Tibial nerve (tissue), 4 donors: ENCODE results near the gene HS2ST1. TPM values are rescaled to one million over a fixed set of nuclear protein-coding genes. Genes with fewer than 3 reads are reported as not detected.

Experiments
- DNase-seq, 2 donors: peaks; one replicate each; pipeline ENCODE4 v3.0.0-alpha.2; 2019; ENCODE audit warnings: low spot score in 2 of 2
- H3K27ac ChIP-seq, 4 donors: fragments of 200-600 bp; sonication (generic) in 3 of 4; one replicate each; pipeline ENCODE4 v1.5.1; 2017 to 2019; ENCODE audit warnings: mild to moderate bottlenecking in 1 of 4
- H3K27me3 ChIP-seq, 2 donors: fragments of 200-600 bp; sonication (generic) in 1 of 2; one replicate each; pipeline versions ENCODE4 v1.5.1 to v1.6.0; 2017 to 2019
- H3K36me3 ChIP-seq, 3 donors: fragments of 200-600 bp; sonication (generic); one replicate each; pipeline ENCODE4 v1.5.1; 2018 to 2019
- H3K4me1 ChIP-seq, 4 donors: fragments of 200-600 bp; sonication (generic) in 3 of 4; one replicate each; pipeline ENCODE4 v1.5.1; 2017 to 2019
- H3K4me3 ChIP-seq, 4 donors: fragments of 200-600 bp; sonication (generic) in 3 of 4; one replicate each; pipeline ENCODE4 v1.5.1; 2017 to 2019; ENCODE audit warnings: mild to moderate bottlenecking in 1 of 4, moderate library complexity in 1 of 4
- H3K9me3 ChIP-seq, 4 donors: fragments of 200-600 bp; sonication (generic) in 3 of 4; one replicate each; pipeline ENCODE4 v1.5.1; 2017 to 2019
- EP300 ChIP-seq, 2 donors: sonication (generic); formaldehyde crosslinking; IDR thresholded peaks; one replicate each; pipeline ENCODE4 v1.6.1; 2017; ENCODE audit warnings: antibody characterized with exemption in 2 of 2, mild to moderate bottlenecking in 1 of 2
- POLR2A ChIP-seq, 2 donors: fragments of 450-650 bp; IDR thresholded peaks; one replicate each; pipeline ENCODE4 v1.6.1; 2017; ENCODE audit warnings: antibody characterized with exemption in 2 of 2, mild to moderate bottlenecking in 2 of 2, moderate library complexity in 2 of 2
- WGBS, 2 donors: methylation state at CpG; one replicate each; pipeline ENCODE4 v1.1.5; 2018; 5-methylcytosine and 5-hydroxymethylcytosine counted together
- total RNA-seq, 4 donors: library from RNA; depleted of rRNA; stranded (reverse); fragments of >200 nt; gene quantifications; one replicate each; pipeline ENCODE4 v1.1.0, GENCODE V29; 2016
- TF ChIP-seq, protein P1 (sequence below), 5 experiments: fragments of 200-600 bp in 3 of 5; fragments of 450-650 bp in 2 of 5; sonication (generic) in 3 of 5; IDR thresholded peaks; one replicate each; pipeline ENCODE4 v1.5.1; 2016 to 2019; ENCODE audit warnings: antibody characterized with exemption in 5 of 5, mild to moderate bottlenecking in 3 of 5, moderate library complexity in 2 of 5

The HS2ST1 gene
- total RNA-seq, 4 donors from 2014 or later = 10.3 to 12.9 (median 11.2) TPM

DNA sequence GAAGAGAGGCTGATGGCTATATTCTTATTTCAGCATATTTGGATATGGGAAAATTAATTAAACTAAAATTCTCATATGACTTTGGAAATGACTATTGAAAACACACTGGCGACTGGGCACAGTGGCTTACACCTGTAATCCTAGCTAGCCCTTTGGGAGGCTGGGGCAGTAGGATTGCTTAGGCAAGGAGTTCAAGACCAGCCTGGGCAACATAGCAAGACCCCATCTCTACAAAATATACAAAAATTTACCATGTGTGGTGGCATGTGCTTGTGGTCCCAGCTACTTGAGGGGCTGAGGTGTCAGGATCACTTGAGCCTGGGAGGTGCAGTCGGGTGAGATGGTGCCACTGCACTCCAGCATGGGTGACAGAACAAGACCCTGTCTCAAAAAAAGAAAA is 26.2 kb downstream of the HS2ST1 start:
- WGBS, 2 donors = 93 to 98% methylated on average over 2 of the region's 2 CpGs

DNA sequence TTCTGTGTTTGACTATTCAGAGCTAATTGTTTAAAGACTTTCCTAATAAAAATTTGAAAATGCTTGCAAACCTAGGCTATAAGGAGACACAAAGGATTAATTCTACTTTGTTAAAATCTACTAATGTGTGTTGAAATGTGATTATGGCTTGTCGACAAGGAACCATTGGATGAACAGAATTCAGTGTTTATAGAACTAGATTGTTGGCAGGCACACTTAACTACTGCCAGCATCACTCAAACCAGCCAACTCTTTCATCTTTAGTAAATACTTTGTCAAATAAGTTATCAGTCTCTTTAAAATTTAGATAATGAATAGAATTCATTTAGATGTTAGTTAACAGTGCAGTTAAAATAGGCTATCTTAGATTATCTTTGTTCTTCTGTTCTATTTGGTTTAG is 27.6 kb downstream of the HS2ST1 start:
- 24 to 39% methylated on average over 1 of the region's 1 CpG for WGBS, 2 donors
- TF ChIP-seq, protein P1, sequence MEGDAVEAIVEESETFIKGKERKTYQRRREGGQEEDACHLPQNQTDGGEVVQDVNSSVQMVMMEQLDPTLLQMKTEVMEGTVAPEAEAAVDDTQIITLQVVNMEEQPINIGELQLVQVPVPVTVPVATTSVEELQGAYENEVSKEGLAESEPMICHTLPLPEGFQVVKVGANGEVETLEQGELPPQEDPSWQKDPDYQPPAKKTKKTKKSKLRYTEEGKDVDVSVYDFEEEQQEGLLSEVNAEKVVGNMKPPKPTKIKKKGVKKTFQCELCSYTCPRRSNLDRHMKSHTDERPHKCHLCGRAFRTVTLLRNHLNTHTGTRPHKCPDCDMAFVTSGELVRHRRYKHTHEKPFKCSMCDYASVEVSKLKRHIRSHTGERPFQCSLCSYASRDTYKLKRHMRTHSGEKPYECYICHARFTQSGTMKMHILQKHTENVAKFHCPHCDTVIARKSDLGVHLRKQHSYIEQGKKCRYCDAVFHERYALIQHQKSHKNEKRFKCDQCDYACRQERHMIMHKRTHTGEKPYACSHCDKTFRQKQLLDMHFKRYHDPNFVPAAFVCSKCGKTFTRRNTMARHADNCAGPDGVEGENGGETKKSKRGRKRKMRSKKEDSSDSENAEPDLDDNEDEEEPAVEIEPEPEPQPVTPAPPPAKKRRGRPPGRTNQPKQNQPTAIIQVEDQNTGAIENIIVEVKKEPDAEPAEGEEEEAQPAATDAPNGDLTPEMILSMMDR (IDR thresholded peaks at IDR 0.05) = no peak
- TF ChIP-seq POLR2A (IDR thresholded peaks at IDR 0.05) (no peak), EP300 (IDR thresholded peaks at IDR 0.05) (no peak)

More for the DNA sequence above, 26.2 kb downstream of the HS2ST1 start:
- Histone ChIP-seq H3K27ac (no peak overlapping the region), H3K27me3 (no peaks in the 10 kb centered on the region), H3K4me3 (no peak overlapping the region), H3K4me1 (peaks cover 0 to 12% (median 0%) of the 10 kb centered on the region in 4 donors), H3K36me3 (no peaks in the 10 kb centered on the region), H3K9me3 (no peaks in the 10 kb centered on the region)
- DNase-seq = no peak
- TF ChIP-seq, protein P1 (IDR thresholded peaks at IDR 0.05) = no peak
- TF ChIP-seq POLR2A (IDR thresholded peaks at IDR 0.05) (no peak), EP300 (IDR thresholded peaks at IDR 0.05) (no peak)

DNA sequence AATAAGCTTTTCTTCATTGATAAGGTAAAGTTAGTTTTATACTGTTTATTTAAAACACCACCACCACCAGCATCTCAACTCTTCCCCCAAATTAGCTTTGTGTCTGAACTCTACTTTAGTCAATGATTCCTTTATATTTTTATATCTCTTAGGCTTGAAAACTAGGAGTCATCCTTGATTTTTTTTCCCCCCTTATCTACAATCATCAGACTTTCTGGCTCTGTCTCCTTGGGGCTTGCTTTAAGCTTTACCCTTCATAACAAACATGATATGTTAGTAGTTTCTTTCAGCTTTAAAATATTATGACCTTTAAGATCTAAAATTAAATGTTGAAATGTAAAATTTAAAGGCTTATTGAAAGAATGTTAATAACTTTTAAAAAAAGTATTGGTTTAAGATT is 28.3 kb downstream of the HS2ST1 start:
- Histone ChIP-seq H3K27ac (no peak overlapping the region), H3K4me3 (no peak overlapping the region), H3K9me3 (no peaks in the 10 kb centered on the region), H3K36me3 (no peaks in the 10 kb centered on the region), H3K27me3 (no peaks in the 10 kb centered on the region), H3K4me1 (peaks cover 0 to 17% (median 0%) of the 10 kb centered on the region in 4 donors)
- TF ChIP-seq, protein P1 (IDR thresholded peaks at IDR 0.05) = no peak
- TF ChIP-seq EP300 (IDR thresholded peaks at IDR 0.05) = no peak
- no peak for TF ChIP-seq POLR2A (IDR thresholded peaks at IDR 0.05)
- DNase-seq = no peak

More for the DNA sequence above, 27.6 kb downstream of the HS2ST1 start:
- H3K9me3 ChIP-seq = no peaks in the 10 kb centered on the region
- H3K4me1 ChIP-seq = peaks cover 0 to 16% (median 0%) of the 10 kb centered on the region in 4 donors
- no peak overlapping the region for H3K4me3 ChIP-seq
- H3K27ac ChIP-seq = no peak overlapping the region
- no peak for DNase-seq
- no peaks in the 10 kb centered on the region for H3K36me3 ChIP-seq
- H3K27me3 ChIP-seq = no peaks in the 10 kb centered on the region

DNA sequence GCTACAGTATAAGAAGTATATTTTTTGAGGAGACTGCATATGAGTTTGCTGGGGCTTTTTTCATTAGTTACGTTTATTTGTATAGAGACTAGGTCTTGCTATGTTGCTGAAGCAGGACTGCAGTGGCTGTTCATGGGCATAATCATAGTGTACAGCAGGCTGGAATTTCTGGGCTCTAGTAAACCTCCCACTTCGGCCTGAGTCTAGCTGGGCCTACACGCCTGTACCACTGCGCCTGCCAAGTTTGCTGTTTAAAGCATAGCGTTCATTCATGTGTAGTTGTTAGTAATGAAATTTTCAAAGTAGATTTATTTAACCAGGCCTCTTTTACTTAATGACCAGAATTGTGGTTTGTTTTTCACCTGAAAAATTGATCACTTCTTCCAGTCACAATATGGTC is 33.8 kb downstream of the HS2ST1 start:
- TF ChIP-seq, protein P1 (IDR thresholded peaks at IDR 0.05) = no peak
- TF ChIP-seq POLR2A (IDR thresholded peaks at IDR 0.05) (no peak), EP300 (IDR thresholded peaks at IDR 0.05) (no peak)
- WGBS, 2 donors = 42 to 46% methylated on average over 5 of the region's 5 CpGs

DNA sequence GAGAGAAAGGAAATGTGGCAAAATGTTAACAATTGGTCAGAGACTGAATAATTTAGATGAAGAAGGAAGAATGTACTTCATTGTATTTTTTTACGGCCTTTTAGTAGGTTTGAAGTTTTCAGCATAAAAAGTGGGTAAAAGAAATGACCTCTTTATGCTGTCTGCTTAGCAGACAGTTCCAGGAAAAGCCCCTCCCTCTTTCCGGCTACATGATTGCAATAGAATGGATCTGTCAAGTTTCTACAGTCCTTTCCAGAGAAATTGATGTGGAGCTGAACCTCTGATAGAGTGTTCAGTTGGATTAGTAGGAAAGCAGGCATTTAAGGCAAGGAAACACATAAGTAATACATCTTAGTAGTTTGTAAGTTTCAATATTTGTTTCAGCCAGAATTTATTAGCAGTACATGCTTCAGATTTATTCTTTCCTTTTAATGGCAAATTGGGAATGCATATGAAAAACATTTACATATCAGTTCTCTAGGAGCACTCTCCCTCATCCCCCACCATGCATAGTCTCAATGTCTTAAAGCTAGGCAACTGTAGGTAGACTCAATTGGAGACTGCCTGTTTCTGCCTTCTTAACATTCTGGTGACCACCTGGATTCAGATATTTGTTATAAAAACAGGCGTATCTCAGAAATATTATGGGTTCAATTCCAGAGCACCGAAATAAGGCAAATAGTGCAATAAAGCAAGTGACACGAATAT is 36.4 kb downstream of the HS2ST1 start:
- no peak for TF ChIP-seq EP300 (IDR thresholded peaks at IDR 0.05)
- TF ChIP-seq, protein P1 (IDR thresholded peaks at IDR 0.05) = no peak
- TF ChIP-seq POLR2A (IDR thresholded peaks at IDR 0.05) = no peak
- Histone ChIP-seq H3K4me1 (peaks cover 0 to 15% (median 5%) of the 10 kb centered on the region in 4 donors), H3K9me3 (no peaks in the 10 kb centered on the region), H3K4me3 (no peak overlapping the region), H3K27ac (peak overlapping the region in 2 of 4 donors; percentile 14 to 39), H3K36me3 (no peaks in the 10 kb centered on the region), H3K27me3 (no peaks in the 10 kb centered on the region)
- no peak for DNase-seq
- 64 to 73% methylated on average over 5 of the region's 5 CpGs for WGBS, 2 donors

More for the DNA sequence above, 33.8 kb downstream of the HS2ST1 start:
- DNase-seq = no peak
- H3K4me1 ChIP-seq = peaks cover 0 to 15% (median 5%) of the 10 kb centered on the region in 4 donors
- H3K27me3 ChIP-seq = no peaks in the 10 kb centered on the region
- H3K4me3 ChIP-seq = no peak overlapping the region
- H3K36me3 ChIP-seq = no peaks in the 10 kb centered on the region
- peak overlapping the region in 1 of 4 donors; percentile 20 for H3K27ac ChIP-seq
- no peaks in the 10 kb centered on the region for H3K9me3 ChIP-seq
